Breast epithelium (tissue), 4 donors: Measurements from ENCODE around the gene MAPK1. TPM values are rescaled to one million over a fixed set of nuclear protein-coding genes. Genes with fewer than 3 reads are reported as not detected.

ENCODE experiments used
- DNase-seq, 2 donors: peaks; one replicate each; pipeline ENCODE4 v3.0.0-alpha.2; 2019; ENCODE audit warnings: low spot score in 2 of 2
- H3K27ac ChIP-seq, 2 donors: fragments of 200-600 bp; sonication (generic) in 1 of 2; one replicate each; pipeline ENCODE4 v1.5.1; 2016 to 2019; ENCODE audit warnings: mild to moderate bottlenecking in 1 of 2
- H3K27me3 ChIP-seq, 2 donors: fragments of 200-600 bp; sonication (generic) in 1 of 2; one replicate each; pipeline versions ENCODE4 v1.5.1 to v1.6.0; 2017 to 2019; ENCODE audit warnings: control low read depth in 1 of 2, mild to moderate bottlenecking in 1 of 2
- H3K36me3 ChIP-seq: fragments of 200-600 bp; one replicate; pipeline ENCODE4 v1.5.1; 2019
- H3K4me1 ChIP-seq, 2 donors: fragments of 200-600 bp; sonication (generic); one replicate each; pipeline ENCODE4 v1.5.1; 2016 to 2019; ENCODE audit warnings: control low read depth in 1 of 2
- H3K4me3 ChIP-seq, 3 donors: fragments of 200-600 bp; sonication (generic); 1 replicate in 2 of 3; 2 replicates in 1 of 3; pipeline ENCODE4 v1.5.1; 2016 to 2019; ENCODE audit warnings: mild to moderate bottlenecking in 3 of 3, moderate library complexity in 2 of 3
- H3K9me3 ChIP-seq, 2 donors: fragments of 200-600 bp; sonication (generic) in 1 of 2; one replicate each; pipeline ENCODE4 v1.5.1; 2016 to 2019; ENCODE audit warnings: control low read depth in 1 of 2
- POLR2A ChIP-seq: fragments of 450-650 bp; IDR thresholded peaks from one replicate; pipeline ENCODE4 v1.6.1; 2016; ENCODE audit warnings: antibody characterized with exemption, mild to moderate bottlenecking, moderate library complexity
- POLR2AphosphoS5 ChIP-seq, 3 donors: sonication (generic); formaldehyde crosslinking; IDR thresholded peaks; one replicate each; pipeline ENCODE4 v1.6.1; 2017; ENCODE audit warnings: antibody characterized with exemption in 3 of 3
- intact Hi-C: fragments of 100-400 bp; cut with DNase I; formaldehyde crosslinking; loops from one replicate; pipeline ENCODE4 v1.15.1; 2023; ENCODE audit warnings: low total_unique reads
- total RNA-seq, 3 donors: library from RNA; depleted of rRNA; stranded (reverse); fragments of >200 nt; gene quantifications; one replicate each; pipeline ENCODE4 v1.1.0, GENCODE V29; 2016
- TF ChIP-seq, protein P1 (sequence below), 3 donors: fragments of 450-650 bp; IDR thresholded peaks; one replicate each; pipeline ENCODE4 v1.5.1; 2016 to 2017; ENCODE audit warnings: antibody characterized with exemption in 3 of 3, mild to moderate bottlenecking in 3 of 3, moderate library complexity in 3 of 3

Gene MAPK1
- total RNA-seq, 3 donors from 2014 or later: 43.3 to 49.9 (median 44.0) TPM

DNA sequence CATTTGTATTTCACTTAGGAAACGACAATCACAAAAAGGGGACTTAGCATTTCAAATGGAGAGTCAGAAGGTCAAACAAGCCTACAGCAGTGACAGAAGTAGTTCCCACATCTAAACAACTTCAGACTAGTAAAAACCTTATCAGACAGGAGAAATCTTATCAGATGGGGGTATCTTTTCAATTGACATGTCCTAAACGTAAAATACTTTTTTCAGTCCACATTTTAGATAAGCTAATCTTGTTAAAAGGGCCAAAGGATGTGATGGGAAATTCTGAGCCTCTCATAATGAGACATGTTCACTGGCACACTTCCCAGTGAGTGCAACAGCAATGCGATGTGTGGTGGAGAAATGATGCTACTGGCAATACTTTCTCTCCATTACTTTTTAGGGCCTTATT lies 2.4 kb downstream of the MAPK1 start:
- TF ChIP-seq POLR2A (no peak), POLR2AphosphoS5 (IDR thresholded peaks at IDR 0.05) (no peak)
- TF ChIP-seq, protein P1, sequence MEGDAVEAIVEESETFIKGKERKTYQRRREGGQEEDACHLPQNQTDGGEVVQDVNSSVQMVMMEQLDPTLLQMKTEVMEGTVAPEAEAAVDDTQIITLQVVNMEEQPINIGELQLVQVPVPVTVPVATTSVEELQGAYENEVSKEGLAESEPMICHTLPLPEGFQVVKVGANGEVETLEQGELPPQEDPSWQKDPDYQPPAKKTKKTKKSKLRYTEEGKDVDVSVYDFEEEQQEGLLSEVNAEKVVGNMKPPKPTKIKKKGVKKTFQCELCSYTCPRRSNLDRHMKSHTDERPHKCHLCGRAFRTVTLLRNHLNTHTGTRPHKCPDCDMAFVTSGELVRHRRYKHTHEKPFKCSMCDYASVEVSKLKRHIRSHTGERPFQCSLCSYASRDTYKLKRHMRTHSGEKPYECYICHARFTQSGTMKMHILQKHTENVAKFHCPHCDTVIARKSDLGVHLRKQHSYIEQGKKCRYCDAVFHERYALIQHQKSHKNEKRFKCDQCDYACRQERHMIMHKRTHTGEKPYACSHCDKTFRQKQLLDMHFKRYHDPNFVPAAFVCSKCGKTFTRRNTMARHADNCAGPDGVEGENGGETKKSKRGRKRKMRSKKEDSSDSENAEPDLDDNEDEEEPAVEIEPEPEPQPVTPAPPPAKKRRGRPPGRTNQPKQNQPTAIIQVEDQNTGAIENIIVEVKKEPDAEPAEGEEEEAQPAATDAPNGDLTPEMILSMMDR (IDR thresholded peaks at IDR 0.05): no peak
- H3K9me3 ChIP-seq: no peaks in the 10 kb centered on the region
- H3K4me1 ChIP-seq: peaks cover 0 to 8% of the 10 kb centered on the region in 2 donors
- DNase-seq: no peak
- no peak overlapping the region for H3K27ac ChIP-seq
- no peak overlapping the region for H3K4me3 ChIP-seq
- H3K36me3 ChIP-seq: no peaks in the 10 kb centered on the region
- H3K27me3 ChIP-seq: no peaks in the 10 kb centered on the region
- intact Hi-C loops: no loop called here

DNA sequence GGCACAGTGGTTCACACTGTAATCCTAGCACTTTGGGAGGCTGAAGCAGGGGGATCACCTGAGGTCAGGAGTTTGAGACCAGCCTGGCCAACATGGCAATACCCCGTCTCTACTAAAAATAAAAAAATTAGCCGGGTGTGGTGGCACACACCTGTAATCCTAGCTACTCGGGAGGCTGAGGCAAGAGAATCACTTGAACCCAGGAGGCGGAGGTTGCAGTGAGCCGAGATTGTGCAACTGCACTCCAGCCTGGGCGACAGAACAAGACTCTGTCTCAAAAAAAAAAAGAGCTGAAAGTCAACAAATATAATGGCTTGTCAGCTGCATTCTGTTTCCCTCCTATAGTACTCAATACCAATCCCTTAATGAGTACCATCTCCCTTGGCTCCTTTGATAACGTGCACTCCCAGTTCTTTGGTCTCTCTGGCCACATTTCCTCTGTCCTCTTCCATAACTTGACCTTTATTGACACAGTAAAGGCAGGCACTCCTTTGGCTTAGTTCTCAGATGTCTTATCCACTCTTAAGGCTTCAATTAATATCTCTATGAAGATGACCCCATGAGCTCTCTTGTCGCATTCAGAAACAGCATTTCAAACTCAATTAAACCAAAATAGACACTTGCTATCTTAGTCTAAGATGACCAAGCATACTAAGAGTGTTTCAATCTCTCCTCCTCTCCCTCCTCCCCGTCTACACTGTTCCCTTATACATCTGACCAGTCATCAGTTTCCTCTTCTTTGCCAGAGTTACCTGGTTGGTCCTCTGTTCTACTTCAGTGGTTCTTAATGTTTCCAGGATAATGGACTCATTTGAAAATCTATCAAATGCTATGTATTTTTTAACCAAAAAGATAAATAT lies 4.8 kb downstream of the MAPK1 start:
- Histone ChIP-seq H3K27me3 (no peaks in the 10 kb centered on the region), H3K27ac (no peak overlapping the region), H3K9me3 (no peaks in the 10 kb centered on the region), H3K36me3 (no peaks in the 10 kb centered on the region), H3K4me3 (no peak overlapping the region), H3K4me1 (peaks cover 0 to 8% of the 10 kb centered on the region in 2 donors)
- intact Hi-C loops: no loop called here
- DNase-seq: no peak
- TF ChIP-seq, protein P1 (IDR thresholded peaks at IDR 0.05): no peak
- TF ChIP-seq POLR2AphosphoS5 (IDR thresholded peaks at IDR 0.05) (no peak), POLR2A (no peak)

DNA sequence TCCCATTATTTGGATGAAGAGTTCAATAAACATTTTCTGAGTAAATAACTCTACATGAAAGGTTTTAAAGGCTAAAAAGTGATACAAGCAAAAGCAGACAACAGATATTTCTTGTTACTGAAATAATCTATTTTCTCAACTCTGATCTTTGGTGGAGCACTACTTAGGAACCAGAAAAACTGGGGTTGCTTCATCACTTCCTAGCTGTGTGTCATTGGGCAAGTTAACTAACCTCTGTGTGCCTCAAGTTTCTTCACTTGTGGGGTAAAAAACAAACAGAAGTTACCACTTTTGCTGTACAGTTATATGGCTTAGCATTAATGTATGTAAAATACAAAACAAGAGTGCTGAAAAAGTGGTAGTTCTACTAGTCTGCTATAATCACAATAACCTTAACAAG lies 5.6 kb downstream of the MAPK1 start:
- no peak overlapping the region for H3K4me3 ChIP-seq
- H3K27ac ChIP-seq: no peak overlapping the region
- intact Hi-C loops: no loop called here
- no peak for TF ChIP-seq POLR2A
- TF ChIP-seq, protein P1 (IDR thresholded peaks at IDR 0.05): no peak
- no peak for TF ChIP-seq POLR2AphosphoS5 (IDR thresholded peaks at IDR 0.05)
- H3K4me1 ChIP-seq: peaks cover 0 to 8% of the 10 kb centered on the region in 2 donors
- no peaks in the 10 kb centered on the region for H3K36me3 ChIP-seq
- DNase-seq: no peak
- H3K27me3 ChIP-seq: no peaks in the 10 kb centered on the region
- no peaks in the 10 kb centered on the region for H3K9me3 ChIP-seq

DNA sequence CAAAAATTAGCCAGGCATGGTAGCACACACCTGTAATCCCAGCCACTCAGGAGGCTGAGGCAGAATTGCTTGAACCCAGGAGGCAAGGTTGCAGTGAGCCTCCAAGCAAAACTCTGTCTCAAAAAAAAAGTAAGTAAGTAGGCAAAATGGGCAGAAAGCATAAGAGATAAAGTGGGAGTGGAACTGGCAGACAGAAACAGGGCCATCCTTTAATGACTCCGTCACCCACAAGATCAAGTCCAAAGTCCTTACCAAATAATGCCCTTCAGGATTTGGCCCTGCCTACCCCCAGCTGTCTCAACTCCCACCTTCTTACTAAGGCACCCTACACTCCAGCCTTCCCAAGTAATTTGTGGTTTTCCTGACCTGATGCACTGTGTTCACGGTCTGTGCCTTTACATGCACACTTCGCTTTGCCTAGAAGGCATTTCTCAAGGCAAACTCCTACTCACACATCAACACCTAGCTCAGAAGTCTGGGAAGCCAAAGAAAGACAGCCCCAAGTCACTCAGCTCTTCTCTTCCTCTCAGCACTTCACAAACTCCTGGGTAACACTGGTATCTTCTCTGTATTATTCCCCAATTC lies 6.1 kb downstream of the MAPK1 start:
- intact Hi-C loops: no loop called here
- Histone ChIP-seq H3K4me1 (peaks cover 0 to 8% of the 10 kb centered on the region in 2 donors), H3K9me3 (no peaks in the 10 kb centered on the region), H3K27me3 (no peaks in the 10 kb centered on the region), H3K36me3 (no peaks in the 10 kb centered on the region), H3K4me3 (no peak overlapping the region), H3K27ac (no peak overlapping the region)
- TF ChIP-seq POLR2AphosphoS5 (IDR thresholded peaks at IDR 0.05): no peak
- no peak for TF ChIP-seq POLR2A
- TF ChIP-seq, protein P1 (IDR thresholded peaks at IDR 0.05): no peak
- DNase-seq: no peak

DNA sequence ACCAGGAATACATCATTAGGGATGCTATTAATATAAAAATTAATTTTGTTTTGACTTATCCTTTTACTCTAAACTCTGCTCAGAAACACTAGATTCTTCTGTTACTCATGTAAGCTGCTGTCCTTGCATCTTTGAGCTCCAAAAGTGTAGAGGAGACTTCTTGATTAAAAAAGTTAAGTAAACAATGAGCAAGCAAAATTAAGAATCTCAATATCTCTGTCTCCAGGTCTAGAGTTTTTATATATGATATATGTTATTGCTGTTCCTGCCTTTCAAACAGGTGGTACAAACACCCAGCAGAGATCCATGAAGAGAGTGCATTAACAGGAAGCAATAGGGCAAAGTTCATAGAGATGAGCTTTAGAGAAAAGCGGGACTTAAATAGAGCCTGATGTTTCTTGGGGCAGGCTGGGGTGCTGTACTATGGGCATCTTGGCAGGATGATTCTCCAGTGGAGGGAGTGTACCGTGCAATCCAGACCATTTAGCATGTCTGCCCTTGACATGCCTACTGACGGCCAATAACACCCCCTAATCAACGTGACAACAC lies 6.9 kb downstream of the MAPK1 start:
- intact Hi-C loops: no loop called here
- TF ChIP-seq, protein P1 (IDR thresholded peaks at IDR 0.05): no peak
- TF ChIP-seq POLR2AphosphoS5 (IDR thresholded peaks at IDR 0.05) (no peak), POLR2A (no peak)
- H3K4me1 ChIP-seq: peaks cover 0 to 8% of the 10 kb centered on the region in 2 donors

More for the DNA sequence above, 6.9 kb downstream of the MAPK1 start:
- Histone ChIP-seq H3K9me3 (no peaks in the 10 kb centered on the region), H3K4me3 (no peak overlapping the region), H3K27ac (no peak overlapping the region), H3K36me3 (no peaks in the 10 kb centered on the region), H3K27me3 (no peaks in the 10 kb centered on the region)
- DNase-seq: no peak
